Measurements from ENCODE around the gene BTNL3. TPM values are rescaled to one million over a fixed set of nuclear protein-coding genes. Genes with fewer than 3 reads are reported as not detected.

BTNL3 gene
- total RNA-seq, 1 donor from 2014 or later = 0.82 TPM

GRCh38 chr5:181041043-181041442 is 52.4 kb downstream of the BTNL3 start:
- Mint-ChIP-seq H3K27ac (no peak overlapping the region), H3K4me3 (no peak overlapping the region), H3K9me3 (no peaks in the 10 kb centered on the region), H3K27me3 (peaks cover 33% of the 10 kb centered on the region), H3K36me3 (no peaks in the 10 kb centered on the region), H3K4me1 (ENCODE audit: unreplicated experiment) (no peaks in the 10 kb centered on the region)
- TF ChIP-seq CTCF (conservative IDR thresholded peaks at IDR 0.05) = no peak
- no peak for DNase-seq (ENCODE audit: extremely low spot score, unreplicated experiment)

GRCh38 chr5:181042036-181042713 is 53.5 kb downstream of the BTNL3 start:
- H3K4me1 Mint-ChIP-seq (ENCODE audit: unreplicated experiment) = no peaks in the 10 kb centered on the region
- H3K27ac Mint-ChIP-seq = no peak overlapping the region
- TF ChIP-seq CTCF (conservative IDR thresholded peaks at IDR 0.05) = no peak
- no peak overlapping the region for H3K4me3 Mint-ChIP-seq
- no peaks in the 10 kb centered on the region for H3K36me3 Mint-ChIP-seq
- peaks cover 27% of the 10 kb centered on the region for H3K27me3 Mint-ChIP-seq
- no peaks in the 10 kb centered on the region for H3K9me3 Mint-ChIP-seq
- DNase-seq (ENCODE audit: extremely low spot score, unreplicated experiment) = no peak

GRCh38 chr5:181042722-181043121 is 54.1 kb downstream of the BTNL3 start:
- no peak for DNase-seq (ENCODE audit: extremely low spot score, unreplicated experiment)
- Mint-ChIP-seq H3K27me3 (peaks cover 27% of the 10 kb centered on the region), H3K4me3 (no peak overlapping the region), H3K36me3 (no peaks in the 10 kb centered on the region), H3K4me1 (ENCODE audit: unreplicated experiment) (no peaks in the 10 kb centered on the region), H3K27ac (no peak overlapping the region), H3K9me3 (no peaks in the 10 kb centered on the region)
- TF ChIP-seq CTCF (conservative IDR thresholded peaks at IDR 0.05) = no peak

GRCh38 chr5:181043285-181044092 is 54.8 kb downstream of the BTNL3 start:
- DNase-seq (ENCODE audit: extremely low spot score, unreplicated experiment) = no peak
- Mint-ChIP-seq H3K9me3 (no peaks in the 10 kb centered on the region), H3K27ac (no peak overlapping the region), H3K36me3 (no peaks in the 10 kb centered on the region), H3K4me3 (no peak overlapping the region), H3K4me1 (ENCODE audit: unreplicated experiment) (no peaks in the 10 kb centered on the region), H3K27me3 (peaks cover 20% of the 10 kb centered on the region)
- no peak for TF ChIP-seq CTCF (conservative IDR thresholded peaks at IDR 0.05)

- H3K4me1 Mint-ChIP-seq (ENCODE audit: unreplicated experiment) = no peaks in the 10 kb centered on the region
- peaks cover 22% of the 10 kb centered on the region for H3K27me3 Mint-ChIP-seq
- H3K27ac Mint-ChIP-seq = no peak overlapping the region
- H3K36me3 Mint-ChIP-seq = no peaks in the 10 kb centered on the region
- no peaks in the 10 kb centered on the region for H3K9me3 Mint-ChIP-seq
- no peak for TF ChIP-seq CTCF (conservative IDR thresholded peaks at IDR 0.05)
- DNase-seq (ENCODE audit: extremely low spot score, unreplicated experiment) = peak; percentile 57
- H3K4me3 Mint-ChIP-seq = no peak overlapping the region
Observed at GRCh38 chr5:181044093-181044599, 55.5 kb downstream of the BTNL3 start.

Data from type B pancreatic cell (in vitro differentiated cells).